ENCODE data around the gene SPPL3. TPM values are rescaled to one million over a fixed set of nuclear protein-coding genes. Genes with fewer than 3 reads are reported as not detected.
"Not testable (repeated sequence)": the region's sequence is repeated elsewhere in the genome, so short reads cannot be mapped to it uniquely, and the experiment has no call there.

Gene SPPL3
- total RNA-seq, 6 experiments from 2014 or later: 35.3 to 59.1 (median 47.1) TPM

DNA sequence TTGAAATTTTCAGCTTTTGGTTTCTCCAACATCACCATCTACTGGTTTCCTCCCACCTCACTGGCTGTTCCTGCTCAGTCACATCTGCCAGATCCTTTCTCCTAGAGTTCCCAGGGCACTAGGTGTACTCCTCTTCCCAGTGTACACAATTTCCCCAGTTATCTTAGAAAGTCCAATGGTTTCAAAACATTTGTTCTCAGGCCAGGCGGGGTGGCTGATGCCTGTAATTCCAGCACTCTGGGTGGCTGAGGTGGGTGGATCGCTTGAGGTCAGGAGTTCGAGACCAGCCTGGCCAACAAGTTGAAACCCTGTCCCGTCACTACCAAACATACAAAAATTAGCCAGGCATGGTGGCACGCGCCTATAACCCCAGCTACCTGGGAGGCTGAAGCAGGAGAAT, 60.7 kb downstream of the SPPL3 start:
- H3K36me3 Mint-ChIP-seq (ENCODE audit: low read depth): no peaks in the 10 kb centered on the region
- no peak for DNase-seq
- TF ChIP-seq, protein P1, sequence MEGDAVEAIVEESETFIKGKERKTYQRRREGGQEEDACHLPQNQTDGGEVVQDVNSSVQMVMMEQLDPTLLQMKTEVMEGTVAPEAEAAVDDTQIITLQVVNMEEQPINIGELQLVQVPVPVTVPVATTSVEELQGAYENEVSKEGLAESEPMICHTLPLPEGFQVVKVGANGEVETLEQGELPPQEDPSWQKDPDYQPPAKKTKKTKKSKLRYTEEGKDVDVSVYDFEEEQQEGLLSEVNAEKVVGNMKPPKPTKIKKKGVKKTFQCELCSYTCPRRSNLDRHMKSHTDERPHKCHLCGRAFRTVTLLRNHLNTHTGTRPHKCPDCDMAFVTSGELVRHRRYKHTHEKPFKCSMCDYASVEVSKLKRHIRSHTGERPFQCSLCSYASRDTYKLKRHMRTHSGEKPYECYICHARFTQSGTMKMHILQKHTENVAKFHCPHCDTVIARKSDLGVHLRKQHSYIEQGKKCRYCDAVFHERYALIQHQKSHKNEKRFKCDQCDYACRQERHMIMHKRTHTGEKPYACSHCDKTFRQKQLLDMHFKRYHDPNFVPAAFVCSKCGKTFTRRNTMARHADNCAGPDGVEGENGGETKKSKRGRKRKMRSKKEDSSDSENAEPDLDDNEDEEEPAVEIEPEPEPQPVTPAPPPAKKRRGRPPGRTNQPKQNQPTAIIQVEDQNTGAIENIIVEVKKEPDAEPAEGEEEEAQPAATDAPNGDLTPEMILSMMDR (IDR thresholded peaks at IDR 0.05): no peak
- no peaks in the 10 kb centered on the region for H3K9me3 Mint-ChIP-seq
- H3K27me3 Mint-ChIP-seq (ENCODE audit: insufficient read depth): no peaks in the 10 kb centered on the region
- peaks cover 25% of the 10 kb centered on the region for H3K4me1 Mint-ChIP-seq (ENCODE audit: low read depth)
- H3K4me3 Mint-ChIP-seq: no peak overlapping the region
- H3K27ac Mint-ChIP-seq: no peak overlapping the region

DNA sequence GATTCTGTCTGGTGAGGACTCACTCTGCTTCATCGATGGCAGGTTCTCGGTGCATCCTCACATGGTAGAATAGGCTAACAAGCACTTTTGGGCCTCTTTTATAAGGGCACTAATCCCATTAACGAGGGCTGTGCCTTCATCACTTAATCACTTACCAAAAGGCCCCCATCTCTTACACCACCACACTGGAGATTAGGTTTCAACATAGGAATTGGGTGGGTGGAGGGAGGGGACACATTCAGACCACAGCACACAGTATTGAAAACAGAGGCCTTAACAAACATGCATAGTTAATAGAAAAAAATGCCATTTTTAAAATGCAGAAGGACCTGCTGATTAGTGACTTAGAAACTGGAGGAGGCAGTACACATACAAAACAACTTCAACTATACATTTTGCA, 61.6 kb downstream of the SPPL3 start:
- Mint-ChIP-seq H3K27me3 (ENCODE audit: insufficient read depth) (no peaks in the 10 kb centered on the region), H3K4me3 (no peak overlapping the region), H3K27ac (no peak overlapping the region), H3K36me3 (ENCODE audit: low read depth) (no peaks in the 10 kb centered on the region), H3K9me3 (no peaks in the 10 kb centered on the region), H3K4me1 (ENCODE audit: low read depth) (peaks cover 18% of the 10 kb centered on the region)
- TF ChIP-seq, protein P1 (IDR thresholded peaks at IDR 0.05): no peak
- DNase-seq: no peak

- no peaks in the 10 kb centered on the region for H3K36me3 Mint-ChIP-seq (ENCODE audit: low read depth)
- no peaks in the 10 kb centered on the region for H3K27me3 Mint-ChIP-seq (ENCODE audit: insufficient read depth)
- no peak for DNase-seq
- H3K4me1 Mint-ChIP-seq (ENCODE audit: low read depth): peaks cover 9% of the 10 kb centered on the region; the same call in 1 of the 2 replicates
- H3K27ac Mint-ChIP-seq: no peak overlapping the region
- no peak overlapping the region for H3K4me3 Mint-ChIP-seq
- TF ChIP-seq, protein P1 (IDR thresholded peaks at IDR 0.05): no peak
- H3K9me3 Mint-ChIP-seq: no peaks in the 10 kb centered on the region
These were observed 62.6 kb downstream of the SPPL3 start for GRCh38 chr12:120841525-120841924.

DNA sequence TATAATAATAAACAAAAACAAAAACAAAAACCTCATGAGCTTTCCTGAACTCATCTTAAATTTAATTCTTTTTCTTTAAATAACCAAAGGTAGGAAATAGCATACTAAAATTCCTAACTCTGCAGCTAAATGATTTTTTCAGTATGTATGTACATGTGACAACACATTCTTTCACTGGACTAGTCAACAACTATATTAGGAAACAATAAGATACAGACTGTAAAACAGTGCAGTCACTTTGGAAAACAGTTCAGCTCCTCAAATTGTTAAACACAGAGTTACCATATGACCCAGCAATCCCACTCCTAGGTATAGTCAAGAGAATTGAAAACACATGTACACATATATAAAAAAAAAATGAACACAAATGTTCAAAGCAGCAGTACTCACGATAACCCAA, 64.7 kb downstream of the SPPL3 start:
- no peaks in the 10 kb centered on the region for H3K36me3 Mint-ChIP-seq (ENCODE audit: low read depth)
- H3K4me1 Mint-ChIP-seq (ENCODE audit: low read depth): peaks cover 18% of the 10 kb centered on the region
- DNase-seq: no peak

DNA sequence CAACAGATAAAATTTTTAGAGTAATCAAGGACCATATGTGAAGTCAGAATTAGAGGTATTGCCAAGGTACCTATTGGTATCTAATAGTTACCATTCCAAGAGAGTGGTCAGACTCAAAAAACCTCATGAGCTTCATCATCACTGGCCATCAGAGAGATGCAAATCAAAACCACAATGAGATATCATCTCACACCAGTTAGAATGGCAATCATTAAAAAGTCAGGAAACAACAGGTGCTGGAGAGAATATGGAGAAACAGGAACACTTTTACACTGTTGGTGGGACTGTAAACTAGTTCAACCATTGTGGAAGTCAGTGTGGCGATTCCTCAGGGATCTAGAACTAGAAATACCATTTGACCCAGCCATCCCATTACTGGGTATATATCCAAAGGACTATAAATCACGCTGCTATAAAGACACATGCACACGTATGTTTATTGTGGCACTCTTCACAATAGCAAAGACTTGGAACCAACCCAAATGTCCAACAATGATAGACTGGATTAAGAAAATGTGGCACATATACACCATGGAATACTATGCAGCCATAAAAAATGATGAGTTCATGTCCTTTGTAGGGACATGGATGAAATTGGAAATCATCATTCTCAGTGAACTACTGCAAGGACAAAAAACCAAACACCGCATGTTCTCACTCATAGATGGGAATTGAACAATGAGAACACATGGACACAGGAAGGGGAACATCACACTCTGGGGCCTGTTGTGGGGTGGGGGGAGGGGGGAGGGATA, 65.4 kb downstream of the SPPL3 start:
- not testable (repeated sequence) for H3K36me3 Mint-ChIP-seq (ENCODE audit: low read depth); H3K4me3 Mint-ChIP-seq; H3K27ac Mint-ChIP-seq; DNase-seq; H3K27me3 Mint-ChIP-seq (ENCODE audit: insufficient read depth); H3K9me3 Mint-ChIP-seq
- peaks cover 19% of the 10 kb centered on the region for H3K4me1 Mint-ChIP-seq (ENCODE audit: low read depth)

More for the DNA sequence above, 64.7 kb downstream of the SPPL3 start:
- no peaks in the 10 kb centered on the region for H3K9me3 Mint-ChIP-seq
- TF ChIP-seq, protein P1 (IDR thresholded peaks at IDR 0.05): no peak
- H3K27me3 Mint-ChIP-seq (ENCODE audit: insufficient read depth): no peaks in the 10 kb centered on the region
- H3K4me3 Mint-ChIP-seq: no peak overlapping the region
- no peak overlapping the region for H3K27ac Mint-ChIP-seq

- H3K9me3 Mint-ChIP-seq: no peaks in the 10 kb centered on the region
- TF ChIP-seq, protein P1 (IDR thresholded peaks at IDR 0.05): no peak
- no peak overlapping the region for H3K27ac Mint-ChIP-seq
- no peak overlapping the region for H3K4me3 Mint-ChIP-seq
- no peak for DNase-seq
- H3K4me1 Mint-ChIP-seq (ENCODE audit: low read depth): peaks cover 32% of the 10 kb centered on the region
- no peaks in the 10 kb centered on the region for H3K36me3 Mint-ChIP-seq (ENCODE audit: low read depth)
- H3K27me3 Mint-ChIP-seq (ENCODE audit: insufficient read depth): no peaks in the 10 kb centered on the region
These were observed 68.0 kb downstream of the SPPL3 start for GRCh38 chr12:120836114-120836684.
